GM18867 (cell line): ENCODE data around the gene MAS1.
"Not testable (repeated sequence)": the region's sequence is repeated elsewhere in the genome, so short reads cannot be mapped to it uniquely, and the experiment has no call there.

ENCODE experiments used
- ATAC-seq: cut with Tn5 transposase; IDR thresholded peaks from one replicate; pipeline ENCODE4 v1.9.1; 2021; ENCODE audit warnings: mild to moderate bottlenecking, moderate library complexity; ENCODE audit not compliant: unreplicated experiment

MAS1 gene

DNA sequence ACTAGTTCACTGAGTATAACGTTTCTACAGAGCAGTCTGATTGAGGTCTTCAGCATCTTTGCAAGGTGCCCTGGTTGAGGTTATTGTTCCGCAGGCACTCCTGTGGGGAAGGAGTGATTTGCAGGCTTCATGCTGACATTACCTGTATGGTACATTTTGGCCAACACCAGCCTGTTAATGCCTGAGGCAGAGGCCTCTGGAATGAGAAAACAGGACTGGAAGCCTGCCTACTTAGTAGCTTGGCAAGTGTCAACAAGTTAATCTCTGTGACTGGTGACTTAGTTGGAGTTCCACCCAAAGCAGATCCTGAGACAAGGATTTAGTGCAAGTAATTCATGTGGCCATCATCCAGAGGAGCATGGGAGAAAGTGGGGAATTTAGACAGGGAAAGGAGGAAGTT is 24.6 kb downstream of the MAS1 start:
- ATAC-seq = no peak

DNA sequence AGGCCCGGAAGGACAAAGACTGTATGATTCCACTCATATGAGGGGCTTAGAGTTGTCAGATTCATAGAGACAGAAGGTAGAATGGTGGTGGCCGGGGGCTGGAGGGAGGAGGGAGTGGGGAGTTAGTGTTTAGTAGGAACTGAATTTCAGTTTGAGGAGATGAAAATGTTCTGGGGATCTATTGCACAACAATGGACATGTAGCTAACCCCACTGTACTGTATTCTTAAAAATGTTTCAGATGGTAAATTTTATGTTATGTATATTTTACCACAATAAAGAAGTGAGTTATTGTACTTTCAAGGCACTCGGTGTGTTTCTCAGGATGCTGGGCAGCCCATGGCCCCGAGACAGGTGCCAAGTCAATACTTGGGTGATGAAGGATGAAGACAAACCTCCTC is 25.4 kb downstream of the MAS1 start:
- no peak for ATAC-seq

DNA sequence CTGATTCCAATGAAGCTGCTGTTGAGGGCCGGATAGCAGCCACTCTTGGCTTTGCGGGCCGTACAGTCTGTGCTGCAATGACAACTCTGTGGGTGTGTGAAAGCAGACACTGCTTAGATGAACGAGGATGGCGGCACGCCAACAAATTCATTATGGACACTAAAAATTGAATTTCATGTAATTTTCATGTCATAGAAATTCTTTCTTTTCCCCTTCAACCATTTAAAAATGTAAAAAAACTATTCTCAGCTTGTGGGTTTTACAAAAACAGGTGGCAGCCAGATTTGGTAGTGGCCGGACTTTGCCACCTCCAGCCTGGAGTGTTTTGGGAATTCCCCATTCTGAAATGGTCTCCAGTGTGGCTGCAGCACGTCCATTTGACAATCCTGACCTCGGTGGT is 26.0 kb downstream of the MAS1 start:
- ATAC-seq = no peak

DNA sequence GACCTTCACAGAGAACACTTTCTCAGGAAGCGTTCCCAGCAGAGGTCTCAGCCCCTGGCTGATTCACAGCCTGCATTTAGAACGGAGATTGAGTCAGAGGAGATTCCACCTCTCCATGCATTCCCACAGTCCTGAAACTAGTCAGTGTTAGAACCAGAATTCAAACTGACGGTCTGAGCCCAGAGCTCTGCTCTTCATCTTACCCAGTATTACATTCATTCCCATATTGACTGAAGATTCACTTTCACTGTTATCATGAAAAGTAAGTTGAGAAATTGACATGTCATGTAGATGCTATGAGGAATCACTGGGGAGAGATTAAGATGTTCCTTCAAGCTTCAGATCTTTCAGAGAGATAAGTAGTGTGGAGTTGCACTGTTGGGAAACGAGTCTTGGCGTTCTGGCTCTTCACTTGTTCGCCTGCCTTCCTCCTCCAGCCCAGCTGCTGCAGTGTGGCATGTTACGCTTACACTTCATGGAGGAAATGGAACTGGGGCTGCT is 28.3 kb downstream of the MAS1 start:
- ATAC-seq = no peak

DNA sequence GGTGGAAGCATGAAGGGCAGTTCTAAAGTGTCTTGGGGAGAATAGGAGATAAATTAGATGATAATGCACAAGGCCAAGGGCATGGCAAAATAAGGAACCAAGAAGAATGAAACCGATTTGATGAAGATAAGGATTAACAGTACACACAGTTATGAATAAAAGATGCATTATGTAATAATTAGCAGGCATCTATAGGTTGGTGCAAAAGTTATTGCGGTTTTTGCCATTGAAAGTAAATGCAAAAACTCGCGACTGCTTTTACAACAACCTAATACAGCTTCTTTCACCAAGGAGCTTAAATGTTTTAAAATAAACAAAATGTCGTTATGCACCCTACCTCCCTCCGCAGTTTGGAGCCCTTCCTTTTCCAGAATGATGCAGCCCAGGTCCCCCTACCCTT is 29.0 kb downstream of the MAS1 start:
- ATAC-seq = no peak

DNA sequence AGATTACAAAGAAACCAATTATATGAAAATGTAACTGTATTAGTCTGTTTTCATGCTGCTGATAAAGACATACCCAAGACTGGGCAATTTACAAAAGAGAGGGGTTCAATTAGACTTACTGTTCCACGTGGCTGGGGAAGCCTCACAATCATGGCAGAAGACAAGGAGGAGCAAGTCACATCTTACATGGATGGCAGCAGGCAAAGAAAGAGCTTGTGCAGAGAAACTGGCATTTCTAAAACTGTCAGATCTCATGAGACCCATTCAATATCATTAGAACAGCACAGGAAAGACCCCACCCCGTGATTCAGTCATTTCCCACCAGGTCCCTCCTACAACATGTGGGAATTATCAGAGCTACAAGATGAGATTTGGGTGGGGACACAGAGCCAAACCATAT is 33.4 kb downstream of the MAS1 start:
- ATAC-seq = not testable (repeated sequence)

DNA sequence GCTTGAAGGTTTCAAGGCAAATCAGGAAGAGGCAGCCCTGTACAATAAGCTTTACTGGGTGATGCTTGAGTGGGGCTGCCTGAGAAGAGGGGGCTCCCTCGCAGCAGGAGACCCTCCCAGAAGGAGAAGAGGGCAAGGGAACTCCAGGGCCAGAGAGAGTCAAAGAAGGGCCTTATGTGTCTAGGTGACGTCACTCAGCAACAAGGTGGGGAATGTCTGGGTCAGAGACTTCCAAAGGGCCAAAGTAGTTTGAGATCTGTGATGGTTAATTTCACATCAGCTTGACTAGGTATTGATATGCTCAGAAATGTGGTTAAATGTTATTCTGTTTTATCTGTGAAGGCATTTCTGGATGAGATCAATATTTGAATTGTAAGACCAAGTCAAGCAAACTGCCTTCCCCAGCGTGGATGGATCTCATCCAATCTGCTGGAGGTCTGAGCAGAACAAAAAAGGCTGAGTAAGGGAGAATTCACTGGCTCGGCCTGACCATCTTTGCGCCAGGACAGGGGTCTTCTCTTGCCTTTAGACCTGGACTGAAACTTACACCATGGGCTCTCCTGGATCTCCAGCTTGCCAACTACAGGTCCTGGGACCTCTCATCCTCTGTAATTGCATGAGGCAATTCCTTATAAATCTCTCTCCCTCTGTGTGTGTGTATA is 35.9 kb downstream of the MAS1 start:
- no peak for ATAC-seq

DNA sequence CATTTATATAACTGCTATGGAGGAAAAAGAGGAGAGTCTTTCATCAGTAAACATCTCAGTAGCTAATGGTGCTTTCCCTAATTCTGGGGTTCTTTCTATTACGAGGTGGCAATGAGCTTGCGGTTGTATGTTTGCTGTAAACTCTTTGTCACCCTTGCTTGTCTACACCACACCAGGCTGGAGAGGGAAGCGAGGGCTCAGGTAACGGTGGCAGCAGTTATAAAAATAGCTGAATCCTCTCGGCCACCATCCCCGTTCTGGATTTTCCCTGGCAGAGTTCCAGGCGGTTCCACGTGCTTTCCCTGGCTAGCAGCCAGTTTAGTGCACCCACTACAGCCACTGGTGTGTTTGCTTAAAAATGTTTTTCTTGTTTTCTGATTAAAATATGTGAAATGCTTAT is 39.0 kb downstream of the MAS1 start:
- peak; percentile 58 for ATAC-seq

DNA sequence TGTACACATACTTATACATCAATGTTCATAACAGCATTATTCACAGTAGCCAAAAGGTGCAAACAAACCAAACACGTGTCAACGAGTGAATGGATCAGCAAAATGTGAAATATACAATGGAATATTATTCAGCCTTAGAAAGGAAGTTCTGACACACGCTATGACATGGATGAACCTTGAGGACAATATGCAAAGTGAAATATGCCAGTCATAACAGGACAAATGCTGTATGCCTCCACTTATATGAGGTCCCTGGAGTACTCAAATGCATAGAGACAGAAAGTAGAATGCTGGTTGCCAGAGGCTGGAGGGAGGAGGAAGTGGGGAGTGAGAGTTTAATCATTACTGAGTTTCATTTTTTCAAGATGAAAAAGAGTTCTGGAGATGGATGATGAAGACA is 40.3 kb downstream of the MAS1 start:
- ATAC-seq = peak; percentile 82

DNA sequence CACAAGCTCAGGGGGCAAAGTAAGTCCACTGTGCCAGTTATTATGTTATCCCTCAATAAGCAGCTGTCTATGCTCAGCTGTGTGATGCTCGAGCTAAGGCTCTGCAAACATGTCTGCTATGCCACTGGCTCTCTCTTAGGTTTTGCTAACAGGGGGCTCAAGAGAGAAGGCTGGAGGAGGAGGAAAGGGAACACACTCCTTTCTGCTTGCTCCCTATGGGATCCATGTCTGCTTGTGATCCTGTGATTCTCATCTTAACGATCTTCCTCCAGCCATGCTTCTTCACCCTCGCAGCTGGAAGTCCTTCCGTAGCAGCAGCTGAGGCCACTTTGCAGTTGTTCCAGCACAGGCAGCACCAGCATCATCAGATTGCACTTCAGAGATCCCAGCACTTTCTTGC is 41.1 kb downstream of the MAS1 start:
- no peak for ATAC-seq

DNA sequence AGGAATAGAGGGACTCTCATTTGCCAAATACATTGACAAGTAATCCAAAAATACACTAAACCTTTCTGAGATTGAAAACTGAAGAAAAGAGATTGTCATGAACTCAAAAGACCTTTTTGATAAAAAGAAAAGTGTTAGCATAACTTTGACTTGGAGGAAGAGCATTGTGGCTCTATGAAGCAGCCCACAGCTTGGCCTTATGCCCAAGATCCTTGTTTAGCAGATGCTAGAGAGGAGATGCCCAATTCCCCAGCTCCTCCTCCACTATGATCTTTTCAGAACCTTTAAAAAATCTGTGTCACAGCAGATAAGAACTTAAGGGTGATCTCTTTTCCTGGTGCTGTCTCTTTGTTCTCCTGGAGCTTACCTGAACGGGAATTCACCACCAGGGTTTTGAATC is 42.3 kb downstream of the MAS1 start:
- no peak for ATAC-seq

DNA sequence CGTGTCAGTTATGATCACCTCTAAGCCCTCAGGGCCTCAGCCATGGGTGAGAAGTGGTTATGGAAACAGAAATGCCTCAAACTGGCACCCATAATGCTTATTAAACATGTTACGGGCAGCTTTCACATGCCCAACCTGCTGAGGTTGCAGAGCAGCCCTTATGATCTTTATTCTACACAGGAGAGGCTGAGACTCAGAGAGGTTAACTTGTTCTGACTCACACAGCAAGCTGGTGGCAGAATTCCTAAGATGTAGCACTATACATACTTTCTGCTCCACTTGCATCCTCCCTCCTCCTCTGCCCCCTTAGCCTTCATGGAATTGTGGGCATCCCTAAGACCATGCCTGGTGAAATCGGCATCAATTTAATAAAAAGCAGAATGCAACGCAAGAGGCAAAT is 43.4 kb downstream of the MAS1 start:
- no peak for ATAC-seq

DNA sequence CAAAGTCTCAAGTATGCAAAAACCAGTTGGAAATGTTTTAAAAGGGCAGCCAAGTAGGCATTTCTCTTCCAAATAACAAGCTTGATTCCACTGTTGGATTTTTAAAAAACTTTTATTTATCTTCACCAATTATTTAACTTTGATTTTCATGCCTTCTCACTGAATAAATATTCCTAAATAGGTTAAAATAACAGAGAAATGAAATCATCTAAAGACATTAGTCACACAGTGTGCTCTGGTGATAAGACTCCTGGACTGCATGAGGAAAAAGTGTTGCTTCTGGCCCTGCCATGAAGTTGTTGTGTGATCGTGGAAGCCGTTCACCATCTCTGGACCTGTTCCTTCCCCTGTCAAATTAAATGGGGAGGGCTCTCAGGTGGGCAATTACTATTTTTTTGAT is 44.3 kb downstream of the MAS1 start:
- ATAC-seq = no peak

DNA sequence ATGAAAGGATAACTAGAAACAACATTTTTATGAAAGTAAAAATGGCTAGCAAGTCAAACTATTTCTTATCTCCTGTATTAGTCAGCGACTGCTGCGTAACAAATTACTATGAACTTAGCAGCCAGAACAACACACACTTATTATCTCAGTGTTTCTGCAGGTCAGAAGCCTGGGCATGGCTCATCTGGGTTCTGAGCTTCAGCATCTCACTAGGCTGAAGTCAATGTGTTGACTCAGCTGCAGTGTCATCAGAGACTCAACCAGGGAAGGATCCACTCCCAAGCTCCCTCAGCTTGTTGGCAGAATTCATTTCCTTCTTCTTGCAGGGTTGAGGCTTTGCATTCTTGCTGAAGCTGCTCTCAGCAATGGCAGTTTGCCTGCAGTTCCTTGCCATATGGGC is 44.8 kb downstream of the MAS1 start:
- no peak for ATAC-seq

DNA sequence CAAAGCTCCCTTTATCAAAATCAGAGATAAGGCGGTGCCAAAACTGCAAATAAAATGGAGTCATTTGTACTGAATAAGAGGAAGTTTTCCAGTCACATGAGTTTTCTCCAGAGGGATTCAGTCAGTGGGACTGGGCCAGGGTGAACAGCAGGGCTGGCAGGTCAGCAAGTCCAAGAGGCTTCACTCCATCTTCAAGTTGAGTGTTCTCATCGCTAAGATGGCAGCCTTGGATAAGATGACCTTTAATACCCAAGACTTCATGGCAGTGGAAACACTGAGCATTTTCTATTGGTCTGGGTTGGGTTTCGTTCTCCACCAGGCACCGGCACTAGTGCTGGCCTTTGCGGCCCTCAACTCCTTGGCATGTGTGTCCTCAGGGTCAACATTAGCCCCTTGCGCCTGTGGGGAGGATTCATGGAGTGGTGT is 48.8 kb downstream of the MAS1 start:
- ATAC-seq = no peak
